T1000 (cell line): ENCODE data around the gene ZDHHC6.
"Not testable (repeated sequence)": the region's sequence is repeated elsewhere in the genome, so short reads cannot be mapped to it uniquely, and the experiment has no call there.

Experiments
- DNase-seq: peaks from one replicate; lab custom pipeline; 2025; ENCODE audit warnings: mixed read lengths; lab: John Stamatoyannopoulos, UW

ZDHHC6 gene

GRCh38 chr10:112446055-112446854 is 459 bp downstream of the ZDHHC6 start:
- no peak for DNase-seq

- no peak for DNase-seq
Observed at GRCh38 chr10:112442063-112442462, 4.7 kb downstream of the ZDHHC6 start.

- DNase-seq: no peak
Observed at GRCh38 chr10:112441520-112441919, 5.2 kb downstream of the ZDHHC6 start.

DNA sequence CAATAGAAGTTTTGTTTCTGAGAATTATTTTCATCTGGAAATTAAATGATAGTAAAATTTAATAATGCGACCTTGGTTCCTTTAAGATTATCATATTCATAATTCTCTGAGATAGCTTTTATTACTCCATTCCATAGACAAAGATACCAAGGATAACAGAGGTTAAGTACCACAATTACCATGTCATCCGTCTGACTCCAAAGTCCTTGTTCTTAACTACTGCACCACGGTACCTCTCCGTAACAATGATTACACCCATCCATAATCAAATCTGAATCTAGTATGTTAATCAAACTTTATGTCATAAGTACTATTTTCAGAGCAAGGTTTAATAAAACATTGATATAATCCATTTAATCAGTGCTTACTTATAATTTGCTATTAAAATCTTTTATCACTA is 8.4 kb downstream of the ZDHHC6 start:
- no peak for DNase-seq

DNA sequence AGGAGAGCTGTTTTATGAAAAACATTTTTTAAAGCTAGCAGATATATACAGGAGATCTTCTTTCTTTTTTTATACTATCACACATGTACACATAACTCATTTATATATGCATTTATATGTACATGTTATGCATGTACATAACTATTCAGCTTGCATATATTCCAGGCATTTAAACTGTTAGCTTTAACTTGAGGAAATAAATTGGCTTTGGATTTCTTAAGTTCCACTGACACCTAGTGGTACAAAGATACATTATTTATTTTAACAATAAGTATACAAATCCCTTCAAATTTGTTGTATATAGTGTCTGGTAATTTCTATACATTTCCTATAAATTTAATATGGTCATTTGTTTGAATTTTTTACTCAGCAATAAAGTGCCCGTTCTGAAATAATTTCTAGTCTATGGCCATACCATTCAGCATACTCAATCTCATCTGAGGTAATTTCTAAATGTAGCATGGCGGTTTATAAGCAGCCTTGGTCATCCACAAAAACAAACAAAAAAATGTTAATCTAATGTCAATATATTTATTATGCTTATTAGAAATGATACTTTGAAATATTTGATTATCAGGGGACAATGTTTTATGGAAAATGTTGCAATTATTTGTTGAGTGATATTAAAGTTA is 11.6 kb downstream of the ZDHHC6 start:
- DNase-seq: no peak

GRCh38 chr10:112433136-112433535 is 13.6 kb downstream of the ZDHHC6 start:
- no peak for DNase-seq

DNA sequence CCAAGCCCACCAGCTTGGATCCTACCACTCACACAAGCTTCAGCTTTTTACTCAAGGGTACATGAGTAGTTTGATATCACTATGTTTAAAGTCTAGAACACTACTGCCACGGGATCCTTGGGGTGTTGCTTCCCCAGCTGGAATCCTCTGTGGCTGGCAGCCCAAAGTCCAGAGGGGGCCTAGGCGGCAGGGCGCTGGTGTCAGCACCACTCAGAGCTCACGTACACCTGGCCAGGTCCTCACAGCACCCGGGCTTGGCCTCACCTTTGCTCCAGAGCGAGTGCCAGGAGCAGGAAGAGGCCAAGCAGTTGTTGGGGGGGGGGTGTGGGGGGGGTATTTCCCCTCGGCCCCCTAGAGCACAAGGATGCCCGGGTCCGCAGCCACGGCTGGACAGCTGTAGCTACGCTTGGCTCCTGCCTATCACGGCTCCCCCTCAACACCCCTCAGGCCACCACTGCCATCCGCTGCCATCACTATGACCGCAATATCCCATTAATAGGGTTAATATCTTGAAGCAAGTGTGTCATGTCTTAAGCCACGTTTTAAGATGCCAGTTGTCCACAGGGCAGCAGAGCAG is 17.0 kb downstream of the ZDHHC6 start:
- DNase-seq: no peak

DNA sequence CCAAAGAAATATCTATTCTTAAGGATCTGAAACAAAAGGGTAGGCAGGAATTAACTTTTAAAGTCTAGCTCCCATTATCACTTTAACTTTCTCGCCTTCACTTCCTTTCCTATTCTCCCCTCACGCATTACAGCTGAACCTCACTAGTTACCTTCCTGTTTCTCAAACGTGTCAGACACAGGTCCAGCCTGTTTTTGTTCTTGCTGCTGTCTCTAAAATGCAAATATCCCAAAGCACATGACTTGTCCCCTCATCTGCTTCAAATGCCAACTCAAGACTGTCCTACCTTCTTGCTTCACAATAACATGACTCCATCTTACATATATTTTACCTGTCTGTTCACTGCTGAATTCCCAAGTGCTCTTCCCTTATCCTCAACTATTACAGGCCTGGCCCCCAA is 17.6 kb downstream of the ZDHHC6 start:
- DNase-seq: no peak

- no peak for DNase-seq
Observed at GRCh38 chr10:112426111-112426510, 20.6 kb downstream of the ZDHHC6 start.

- DNase-seq: no peak
Observed at GRCh38 chr10:112424651-112425050, 22.1 kb downstream of the ZDHHC6 start.

DNA sequence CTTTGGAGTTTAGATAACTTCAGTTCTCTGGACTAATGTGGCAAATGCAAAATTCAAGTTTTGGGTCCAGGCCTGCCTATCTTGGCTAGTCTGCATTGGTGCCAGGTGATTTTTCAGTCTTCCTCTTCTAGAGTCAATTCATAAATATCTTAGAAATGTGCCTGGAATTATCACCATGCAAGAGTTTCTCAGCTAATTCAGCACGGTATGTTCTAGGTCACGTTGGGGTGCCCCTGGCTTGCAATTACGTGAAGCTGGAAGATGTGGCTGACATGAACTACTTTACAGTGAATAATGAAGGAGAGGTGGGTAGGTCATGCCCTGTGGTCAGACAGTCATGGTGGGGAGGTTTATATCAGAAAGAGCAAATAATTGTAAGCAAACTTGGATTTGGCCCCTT is 25.0 kb downstream of the ZDHHC6 start:
- DNase-seq: no peak

- no peak for DNase-seq
Observed at GRCh38 chr10:112412696-112413095, 34.0 kb downstream of the ZDHHC6 start.

- no peak for DNase-seq
Observed at GRCh38 chr10:112409755-112410154, 37.0 kb downstream of the ZDHHC6 start.

DNA sequence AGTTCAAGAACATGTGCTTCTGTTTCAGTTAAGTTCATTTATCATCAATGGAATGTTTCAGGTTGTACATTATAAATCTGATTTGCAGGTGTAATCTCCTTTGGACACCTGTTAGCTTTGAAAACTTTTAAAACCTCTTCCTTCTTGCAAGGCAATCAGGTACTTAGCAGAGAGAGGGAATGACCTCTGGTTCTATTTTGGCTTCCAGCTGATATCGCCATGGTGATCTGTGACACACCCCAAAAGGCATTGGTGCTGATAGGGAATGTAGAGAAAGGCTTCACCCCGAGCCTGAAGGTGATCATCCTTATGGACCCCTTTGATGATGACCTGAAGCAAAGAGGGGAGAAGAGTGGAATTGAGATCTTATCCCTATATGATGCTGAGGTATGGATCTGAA is 37.4 kb downstream of the ZDHHC6 start:
- no peak for DNase-seq

- no peak for DNase-seq
Observed at GRCh38 chr10:112407696-112408095, 39.0 kb downstream of the ZDHHC6 start.

DNA sequence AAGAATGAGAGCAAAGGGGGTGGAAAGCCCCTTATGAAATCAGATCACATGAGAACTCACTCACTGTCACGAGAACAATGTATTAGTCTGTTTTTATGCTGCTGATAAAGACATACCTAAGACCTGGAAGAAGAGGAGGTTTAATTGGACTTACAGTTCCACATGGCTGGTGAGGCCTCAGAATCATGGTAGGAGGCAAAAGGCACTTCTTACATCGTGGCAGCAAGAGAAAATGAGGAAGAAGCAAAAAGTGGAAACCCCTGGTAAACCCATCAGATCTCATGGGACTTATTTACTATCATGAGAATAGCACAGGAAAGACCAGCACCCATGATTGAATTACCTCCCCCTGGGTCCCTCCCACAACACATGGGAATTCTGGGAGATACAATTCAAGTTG is 39.9 kb downstream of the ZDHHC6 start:
- DNase-seq: not testable (repeated sequence)

DNA sequence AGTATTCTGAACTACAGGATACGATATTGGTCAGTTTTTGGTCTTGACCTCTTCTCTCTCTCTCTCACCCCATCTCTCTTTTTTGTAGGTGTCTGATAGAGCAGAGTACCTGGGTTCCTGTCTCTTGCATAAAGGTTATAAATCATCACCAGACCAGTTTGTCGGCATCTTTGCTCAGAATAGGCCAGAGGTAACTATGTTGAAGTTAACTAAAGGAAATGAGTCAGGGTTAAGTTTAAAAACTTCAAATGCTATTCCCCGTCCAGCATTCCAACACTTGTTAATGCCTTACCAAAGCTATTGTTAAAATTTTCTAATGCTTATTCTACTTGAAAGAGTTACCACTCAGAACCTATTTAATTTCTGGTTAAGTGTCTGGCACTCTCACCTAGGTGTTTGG is 42.1 kb downstream of the ZDHHC6 start:
- DNase-seq: no peak

DNA sequence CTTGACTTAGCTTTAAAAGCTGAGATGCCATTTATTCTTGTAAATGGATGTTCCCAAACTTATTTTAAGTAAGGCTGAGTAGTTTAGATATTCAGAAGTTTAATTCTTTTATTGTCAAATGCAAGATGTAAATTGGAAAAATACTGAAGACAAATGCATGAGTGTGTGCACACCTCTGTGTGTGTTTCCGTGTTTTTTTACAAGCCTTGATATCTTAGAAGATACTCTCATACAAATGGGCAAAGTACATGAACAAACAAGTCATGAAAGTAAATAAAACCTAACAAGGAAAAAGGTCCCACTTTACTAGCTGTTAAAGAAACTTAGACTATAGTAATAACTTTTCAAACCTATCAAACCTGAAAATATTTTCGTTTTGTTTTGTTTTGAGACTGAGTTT is 43.8 kb downstream of the ZDHHC6 start:
- no peak for DNase-seq

GRCh38 chr10:112397592-112397991 is 49.1 kb downstream of the ZDHHC6 start:
- DNase-seq: no peak

- DNase-seq: no peak
Observed at GRCh38 chr10:112395809-112396530, 50.7 kb downstream of the ZDHHC6 start.

DNA sequence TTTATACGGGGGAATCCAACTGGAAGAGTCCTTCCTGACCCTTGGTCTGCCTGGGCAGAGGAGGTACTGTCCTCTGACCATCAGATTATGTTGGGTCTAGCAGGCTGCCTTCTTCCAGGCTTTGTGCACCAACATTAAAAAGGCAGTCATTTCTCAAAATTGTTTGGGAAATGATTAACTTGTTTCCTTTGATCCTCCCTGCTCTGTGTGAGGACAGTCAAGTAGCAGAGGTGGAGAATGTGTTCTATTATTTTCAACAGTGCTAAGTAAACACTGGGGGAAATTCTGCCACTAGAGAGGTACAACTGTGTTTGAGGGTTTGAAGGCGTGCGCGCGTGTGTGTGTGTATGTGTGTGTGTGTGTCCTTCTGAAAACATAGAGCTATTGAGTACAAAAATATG is 52.2 kb downstream of the ZDHHC6 start:
- no peak for DNase-seq

DNA sequence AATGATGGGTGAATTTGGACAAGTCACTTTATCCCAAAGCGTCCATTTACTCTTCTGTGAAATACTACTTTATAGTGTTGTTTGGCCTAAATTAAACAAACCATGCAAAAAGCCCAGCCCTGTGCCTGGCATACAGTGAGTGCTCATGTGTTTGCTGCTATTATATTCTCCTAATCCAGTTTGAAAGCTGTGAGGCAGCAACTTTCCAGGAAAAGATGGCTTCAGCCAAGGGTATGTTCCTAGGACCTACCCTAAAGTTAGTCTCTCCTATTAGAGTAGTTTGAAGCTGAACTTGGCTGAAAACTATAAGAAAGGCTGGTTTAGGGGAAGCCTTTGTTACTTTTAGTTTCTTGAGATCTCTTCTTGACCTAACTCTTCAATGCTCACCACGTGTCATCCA is 52.9 kb downstream of the ZDHHC6 start:
- DNase-seq: no peak

- no peak for DNase-seq
Observed at GRCh38 chr10:112393341-112393740, 53.4 kb downstream of the ZDHHC6 start.
